Activated CD8-positive, alpha-beta memory T cell treated with anti-CD3 and anti-CD28 coated beads, Interleukin-2, amount 50 U/mL, for 24 hours (primary cell): Measurements from ENCODE around the gene BRINP2.

Experiments
- DNase-seq: peaks from one replicate; pipeline ENCODE4 v3.0.0-alpha.2; 2020; ENCODE audit errors: extremely low read depth

BRINP2 gene

GRCh38 chr1:177170756-177171535 is at the start of gene BRINP2:
BRINP2 (plus strand) TSS chr1:177170958; CDS start chr1:177229877, 58,919 bp downstream.
- DNase-seq = no peak

GRCh38 chr1:177122461-177123251 is 48.1 kb upstream of the BRINP2 start:
- no peak for DNase-seq

DNA sequence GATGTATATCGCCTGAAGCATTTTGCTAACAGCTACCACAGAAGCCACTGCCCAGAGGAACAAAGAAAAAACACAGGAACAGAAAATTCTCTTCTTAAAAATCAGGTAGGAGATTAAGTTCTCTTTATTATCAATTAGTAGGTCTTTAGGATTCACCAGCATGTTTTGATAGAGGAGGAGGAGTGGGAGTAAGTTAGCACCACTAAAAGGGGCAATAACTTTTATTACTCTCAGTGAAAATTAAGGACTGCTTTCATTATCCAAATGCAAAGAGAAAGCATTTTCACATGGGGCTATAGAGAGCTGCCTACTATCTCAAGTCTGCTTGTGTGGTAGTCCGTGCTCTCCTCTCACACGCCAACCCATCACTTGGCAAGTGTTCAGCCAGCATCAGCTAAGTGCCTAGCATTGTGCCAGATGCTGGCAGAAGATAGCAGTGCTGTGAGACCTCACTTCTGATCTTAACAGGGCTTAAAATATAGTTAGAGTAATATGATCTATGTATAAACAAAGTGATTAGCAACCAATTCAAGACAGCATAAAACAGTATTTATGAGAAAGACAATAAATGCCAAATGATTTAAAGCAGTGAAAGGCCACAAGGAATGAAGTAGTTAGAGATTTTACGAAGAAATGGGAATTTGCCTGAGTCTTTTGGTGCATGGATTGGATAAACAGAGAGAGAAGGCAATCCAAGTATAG is 46.0 kb upstream of the BRINP2 start:
- DNase-seq = no peak

- no peak for DNase-seq
These were observed 44.5 kb upstream of the BRINP2 start for GRCh38 chr1:177126267-177126666.

- no peak for DNase-seq
These were observed 42.0 kb upstream of the BRINP2 start for GRCh38 chr1:177128665-177129281.

- no peak for DNase-seq
These were observed 40.3 kb upstream of the BRINP2 start for GRCh38 chr1:177130451-177130945.

GRCh38 chr1:177131723-177132122 is 39.0 kb upstream of the BRINP2 start:
- no peak for DNase-seq

DNA sequence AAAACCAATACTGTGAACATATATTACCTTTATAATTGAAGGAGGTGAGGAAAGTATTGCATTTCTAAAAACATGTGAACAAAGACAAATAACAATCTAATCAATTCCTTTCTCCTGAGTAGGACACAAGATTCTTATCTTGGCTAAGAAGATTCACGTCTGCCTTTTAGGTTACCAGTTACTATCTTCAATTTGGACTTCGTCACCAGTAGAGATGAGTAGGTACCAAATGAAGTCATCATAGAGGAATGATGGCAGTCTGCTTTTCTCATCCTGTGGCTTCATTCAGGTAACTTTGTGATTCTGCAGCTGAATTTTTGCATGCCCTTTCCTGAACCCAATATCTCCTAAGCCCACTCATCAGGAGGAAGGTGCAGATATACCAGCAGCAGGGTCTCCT is 38.6 kb upstream of the BRINP2 start:
- no peak for DNase-seq

GRCh38 chr1:177133977-177134538 is 36.7 kb upstream of the BRINP2 start:
- no peak for DNase-seq

GRCh38 chr1:177135250-177135649 is 35.5 kb upstream of the BRINP2 start:
- no peak for DNase-seq

DNA sequence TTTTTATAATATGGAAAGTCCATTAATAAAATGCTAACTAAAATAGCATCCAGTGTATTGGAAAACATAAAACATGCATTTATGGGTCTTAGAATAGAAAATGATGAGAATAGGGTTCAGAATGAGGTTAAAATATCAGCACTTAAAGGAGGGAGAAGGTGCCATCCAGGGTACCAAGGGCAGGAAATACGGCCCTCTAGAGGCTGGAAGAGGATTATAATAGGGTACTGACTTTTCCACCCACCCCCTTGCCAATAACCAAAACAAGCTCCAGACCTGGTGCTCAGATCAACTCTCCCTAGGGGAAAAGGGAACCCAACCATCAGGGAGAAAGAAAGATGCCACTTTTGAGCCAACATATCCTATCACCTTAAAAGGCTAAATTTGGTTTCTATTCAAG is 32.9 kb upstream of the BRINP2 start:
- DNase-seq = no peak

GRCh38 chr1:177138347-177138746 is 32.4 kb upstream of the BRINP2 start:
- DNase-seq = no peak

DNA sequence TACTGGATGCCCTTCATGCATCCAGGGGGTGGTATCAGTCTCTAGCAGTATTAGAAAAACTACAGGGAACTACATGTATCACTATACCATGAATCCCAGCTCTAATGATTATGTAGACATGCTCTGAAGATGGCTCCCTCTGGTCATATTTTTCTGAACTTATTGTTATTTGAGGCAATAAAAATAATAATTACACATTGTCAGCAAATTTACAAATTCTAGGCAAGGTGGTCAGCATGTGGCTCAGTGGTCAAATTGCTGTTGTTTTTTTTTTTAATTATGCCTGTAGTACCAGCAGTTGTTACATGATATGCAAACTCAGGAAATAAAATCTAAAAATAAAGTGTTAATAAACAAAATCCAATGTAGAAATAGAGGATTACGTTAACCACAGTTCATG is 28.7 kb upstream of the BRINP2 start:
- no peak for DNase-seq

DNA sequence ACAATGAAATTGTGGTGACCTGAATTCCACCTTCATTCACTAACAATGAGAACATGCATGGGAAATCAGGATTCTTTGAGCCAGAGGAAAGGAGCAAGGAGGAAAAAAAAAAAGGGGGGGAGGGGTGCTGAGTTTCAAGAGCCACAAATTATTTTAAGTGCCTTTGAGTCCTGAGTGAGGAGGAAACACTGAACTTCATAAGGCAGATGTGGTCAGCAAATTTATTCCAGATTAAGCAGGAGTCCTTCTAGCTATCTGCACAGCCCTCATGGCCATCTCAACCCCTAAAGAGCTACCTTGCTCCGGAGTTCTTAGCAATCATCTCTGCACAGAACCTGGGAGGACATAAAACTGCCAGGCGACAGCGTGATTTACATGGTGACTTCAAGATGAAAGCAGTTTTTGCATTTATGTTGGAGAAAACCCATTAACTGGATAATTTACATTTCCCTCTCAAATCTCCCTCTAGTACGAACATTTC is 27.9 kb upstream of the BRINP2 start:
- no peak for DNase-seq

GRCh38 chr1:177145106-177146070 is 25.4 kb upstream of the BRINP2 start:
- no peak for DNase-seq

- DNase-seq = no peak
These were observed 24.3 kb upstream of the BRINP2 start for GRCh38 chr1:177146499-177146898.

- no peak for DNase-seq
These were observed 8.5 kb upstream of the BRINP2 start for GRCh38 chr1:177162243-177162642.

DNA sequence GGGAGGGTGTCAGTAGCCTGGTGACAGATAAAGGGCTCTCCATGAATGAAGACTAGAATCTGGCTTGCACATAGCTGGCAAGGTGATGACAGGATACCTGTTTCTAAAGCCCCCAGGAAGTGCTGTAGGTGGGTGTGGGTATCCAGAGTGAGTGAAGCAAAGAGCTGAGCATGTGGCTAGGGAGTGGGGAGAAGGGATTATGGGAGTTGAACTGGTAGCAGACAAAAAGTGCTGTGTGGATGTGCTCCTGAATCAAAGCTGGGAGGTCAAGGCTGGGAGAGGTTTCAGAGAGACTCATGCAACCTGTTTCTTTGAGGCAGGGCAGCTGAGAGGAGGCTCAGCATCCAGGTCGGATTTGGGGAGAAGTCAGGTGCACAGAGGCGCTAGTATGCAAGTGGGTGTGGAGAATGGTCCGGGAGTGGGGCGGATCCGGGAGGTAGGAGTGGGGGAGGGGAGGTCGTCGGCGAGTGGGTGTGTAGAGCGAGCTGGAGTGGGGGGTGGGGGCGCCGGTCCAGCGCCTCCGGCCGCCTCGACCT is 6.8 kb upstream of the BRINP2 start:
- DNase-seq = no peak

GRCh38 chr1:177164380-177165068 is 6.2 kb upstream of the BRINP2 start, which contains the start of gene ASTN1:
ASTN1 (minus strand) TSS chr1:177164712; CDS start chr1:177164676, 36 bp downstream.
- no peak for DNase-seq
